Ishikawa (cell line): ENCODE data around the gene SIKE1.

ENCODE experiments used
- EP300 ChIP-seq: IDR thresholded peaks from 2 replicates; pipeline ENCODE4 v1.6.1; 2012; ENCODE audit warnings: borderline replicate concordance
- FOXM1 ChIP-seq: IDR thresholded peaks from 2 replicates; pipeline ENCODE4 v1.6.1; 2012; ENCODE audit warnings: low read depth, borderline replicate concordance
- MAX ChIP-seq: IDR thresholded peaks from 2 replicates; pipeline ENCODE4 v1.6.1; 2012
- NFIC ChIP-seq: IDR thresholded peaks from 2 replicates; pipeline ENCODE4 v1.6.1; 2012
- RAD21 ChIP-seq: IDR thresholded peaks from 2 replicates; pipeline ENCODE4 v1.6.1; 2012; ENCODE audit warnings: low read depth
- TAF1 ChIP-seq: IDR thresholded peaks from 2 replicates; pipeline ENCODE4 v1.6.1; 2012; ENCODE audit warnings: low read depth, mild to moderate bottlenecking
- ZBTB7A ChIP-seq: IDR thresholded peaks from 2 replicates; pipeline ENCODE4 v1.6.1; 2012; ENCODE audit warnings: low read depth
- TF ChIP-seq, protein P1 (sequence below): IDR thresholded peaks from 2 replicates; pipeline ENCODE4 v1.6.1; 2012; ENCODE audit warnings: low read depth, mild to moderate bottlenecking

DNA sequence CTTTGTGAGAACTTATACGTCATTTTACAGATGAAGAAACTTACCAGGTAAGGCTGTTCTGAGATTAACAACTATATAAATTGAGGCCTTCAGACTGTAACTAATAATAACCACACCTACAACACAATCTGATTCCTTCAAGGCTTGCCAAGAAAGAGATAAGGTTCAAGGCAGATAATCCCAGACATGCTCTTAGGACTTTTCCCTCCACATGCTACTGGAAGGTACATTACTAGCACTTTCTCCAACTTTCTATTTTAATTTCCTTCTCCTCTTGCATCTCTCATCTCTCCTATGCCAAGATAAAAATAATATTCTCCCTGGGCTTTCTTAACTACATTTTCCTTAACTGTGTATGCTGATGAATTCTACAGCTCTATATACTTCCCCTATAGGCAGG is 45.0 kb downstream of the SIKE1 start:
- no peak for TF ChIP-seq EP300
- TF ChIP-seq MAX = no peak
- no peak for TF ChIP-seq TAF1
- no peak for TF ChIP-seq NFIC
- TF ChIP-seq RAD21 = no peak
- TF ChIP-seq, protein P1, sequence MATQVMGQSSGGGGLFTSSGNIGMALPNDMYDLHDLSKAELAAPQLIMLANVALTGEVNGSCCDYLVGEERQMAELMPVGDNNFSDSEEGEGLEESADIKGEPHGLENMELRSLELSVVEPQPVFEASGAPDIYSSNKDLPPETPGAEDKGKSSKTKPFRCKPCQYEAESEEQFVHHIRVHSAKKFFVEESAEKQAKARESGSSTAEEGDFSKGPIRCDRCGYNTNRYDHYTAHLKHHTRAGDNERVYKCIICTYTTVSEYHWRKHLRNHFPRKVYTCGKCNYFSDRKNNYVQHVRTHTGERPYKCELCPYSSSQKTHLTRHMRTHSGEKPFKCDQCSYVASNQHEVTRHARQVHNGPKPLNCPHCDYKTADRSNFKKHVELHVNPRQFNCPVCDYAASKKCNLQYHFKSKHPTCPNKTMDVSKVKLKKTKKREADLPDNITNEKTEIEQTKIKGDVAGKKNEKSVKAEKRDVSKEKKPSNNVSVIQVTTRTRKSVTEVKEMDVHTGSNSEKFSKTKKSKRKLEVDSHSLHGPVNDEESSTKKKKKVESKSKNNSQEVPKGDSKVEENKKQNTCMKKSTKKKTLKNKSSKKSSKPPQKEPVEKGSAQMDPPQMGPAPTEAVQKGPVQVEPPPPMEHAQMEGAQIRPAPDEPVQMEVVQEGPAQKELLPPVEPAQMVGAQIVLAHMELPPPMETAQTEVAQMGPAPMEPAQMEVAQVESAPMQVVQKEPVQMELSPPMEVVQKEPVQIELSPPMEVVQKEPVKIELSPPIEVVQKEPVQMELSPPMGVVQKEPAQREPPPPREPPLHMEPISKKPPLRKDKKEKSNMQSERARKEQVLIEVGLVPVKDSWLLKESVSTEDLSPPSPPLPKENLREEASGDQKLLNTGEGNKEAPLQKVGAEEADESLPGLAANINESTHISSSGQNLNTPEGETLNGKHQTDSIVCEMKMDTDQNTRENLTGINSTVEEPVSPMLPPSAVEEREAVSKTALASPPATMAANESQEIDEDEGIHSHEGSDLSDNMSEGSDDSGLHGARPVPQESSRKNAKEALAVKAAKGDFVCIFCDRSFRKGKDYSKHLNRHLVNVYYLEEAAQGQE = no peak
- no peak for TF ChIP-seq FOXM1
- no peak for TF ChIP-seq ZBTB7A
